K562 (cell line): ENCODE data around the gene GABRP. TPM values are rescaled to one million over a fixed set of nuclear protein-coding genes. Genes with fewer than 3 reads are reported as not detected.

Experiments used
- ARID2 ChIP-seq: fragments of 450-650 bp; IDR thresholded peaks from 2 replicates; pipeline ENCODE4 v1.6.1; 2017; ENCODE audit warnings: antibody characterized with exemption, mild to moderate bottlenecking
- MTF1 ChIP-seq: fragments of 250-450 bp; sonication (Bioruptor Pico); IDR thresholded peaks from 2 replicates; pipeline ENCODE4 v1.9.0; 2021; ENCODE audit warnings: moderate library complexity, mild to moderate bottlenecking, inconsistent platforms, borderline replicate concordance
- NFYB ChIP-seq: IDR thresholded peaks from 2 replicates; pipeline ENCODE4 v1.6.1; 2011; ENCODE audit warnings: mild to moderate bottlenecking, moderate library complexity; ENCODE audit not compliant: insufficient read length; ENCODE audit errors: extremely low read depth
- POU5F1 ChIP-seq: fragments of 150-350 bp; IDR thresholded peaks from 2 replicates; pipeline ENCODE4 v1.6.1; 2014; ENCODE audit warnings: borderline replicate concordance, low read length, low read depth, mild to moderate bottlenecking; ENCODE audit not compliant: partially characterized antibody
- SREBF2 ChIP-seq: sonication (generic); formaldehyde crosslinking; IDR thresholded peaks from 2 replicates; pipeline ENCODE4 v1.4.0; 2020; ENCODE audit warnings: mild to moderate bottlenecking, missing genetic modification reagents
- TFAP4 ChIP-seq: sonication (generic); formaldehyde crosslinking; IDR thresholded peaks from 2 replicates; pipeline ENCODE4 v1.8.0; 2022; ENCODE audit warnings: missing genetic modification reagents, mild to moderate bottlenecking, moderate library complexity, borderline replicate concordance
- YBX1 ChIP-seq: fragments of 450-650 bp; IDR thresholded peaks from 2 replicates; pipeline ENCODE4 v1.7.1; 2016; ENCODE audit warnings: mild to moderate bottlenecking
- ZNF239 ChIP-seq: fragments of 250-450 bp; sonication (Bioruptor Pico); IDR thresholded peaks from 2 replicates; pipeline ENCODE4 v1.4.0; 2020; ENCODE audit warnings: mild to moderate bottlenecking
- ZNF584 ChIP-seq: fragments of 200-800 bp; sonication (Bioruptor generic); IDR thresholded peaks from 2 replicates; pipeline ENCODE4 v1.6.1; 2016; ENCODE audit warnings: low read depth, mild to moderate bottlenecking, missing genetic modification characterization, missing compliant biosample characterization
- ZNF717 ChIP-seq: fragments of 250-450 bp; sonication (Bioruptor Pico); IDR thresholded peaks from 2 replicates; pipeline ENCODE4 v1.5.0; 2021
- polyA plus RNA-seq, 8 experiments: library from polyadenylated mRNA; depleted of rRNA in 4 of 8; stranded (reverse) in 5 of 8; unstranded in 3 of 8; fragments of >200 nt; fragmentation: Nextera tagmentation in 2 of 8; fragmentation: Illumina TruSeq in 1 of 8; extraction: Ambion mirVana in 2 of 8; extraction: Trizol in 1 of 8; gene quantifications; 2 replicates each; pipeline versions ENCODE4 v1.2.1 to v1.2.3, GENCODE V29; 2011 to 2014; ENCODE audit warnings: inconsistent platforms in 1 of 8, missing spikeins in 1 of 8
- total RNA-seq, 7 experiments: library from RNA; depleted of rRNA in 6 of 7; stranded (reverse); fragments of >200 nt in 6 of 7; fragmentation: Illumina TruSeq in 2 of 7; extraction: Trizol in 2 of 7; gene quantifications; 2 replicates each; pipeline versions ENCODE4 v1.2.1 to v1.2.3, GENCODE V29; 2011 to 2021; ENCODE audit warnings: low replicate concordance in 1 of 7
- TF ChIP-seq, protein P1 (sequence below): fragments of 450-650 bp; IDR thresholded peaks from 2 replicates; pipeline ENCODE4 v1.6.1; 2016; ENCODE audit warnings: mild to moderate bottlenecking, moderate library complexity
- TF ChIP-seq, protein P2 (sequence below), 2 experiments: fragments of 450-650 bp in 1 of 2; sonication (generic) in 1 of 2; formaldehyde crosslinking; conservative IDR thresholded peaks; 2 replicates each; pipeline versions ENCODE4 v1.4.0 to v1.8.1; 2020 to 2022; ENCODE audit warnings: mild to moderate bottlenecking in 1 of 2, missing genetic modification reagents in 1 of 2

GABRP gene
- total and polyA plus RNA-seq, 9 of the 15 experiments (the other 6 are each of a cell fraction or from before 2014, with no cell fraction given): not detected

- TF ChIP-seq, protein P1, sequence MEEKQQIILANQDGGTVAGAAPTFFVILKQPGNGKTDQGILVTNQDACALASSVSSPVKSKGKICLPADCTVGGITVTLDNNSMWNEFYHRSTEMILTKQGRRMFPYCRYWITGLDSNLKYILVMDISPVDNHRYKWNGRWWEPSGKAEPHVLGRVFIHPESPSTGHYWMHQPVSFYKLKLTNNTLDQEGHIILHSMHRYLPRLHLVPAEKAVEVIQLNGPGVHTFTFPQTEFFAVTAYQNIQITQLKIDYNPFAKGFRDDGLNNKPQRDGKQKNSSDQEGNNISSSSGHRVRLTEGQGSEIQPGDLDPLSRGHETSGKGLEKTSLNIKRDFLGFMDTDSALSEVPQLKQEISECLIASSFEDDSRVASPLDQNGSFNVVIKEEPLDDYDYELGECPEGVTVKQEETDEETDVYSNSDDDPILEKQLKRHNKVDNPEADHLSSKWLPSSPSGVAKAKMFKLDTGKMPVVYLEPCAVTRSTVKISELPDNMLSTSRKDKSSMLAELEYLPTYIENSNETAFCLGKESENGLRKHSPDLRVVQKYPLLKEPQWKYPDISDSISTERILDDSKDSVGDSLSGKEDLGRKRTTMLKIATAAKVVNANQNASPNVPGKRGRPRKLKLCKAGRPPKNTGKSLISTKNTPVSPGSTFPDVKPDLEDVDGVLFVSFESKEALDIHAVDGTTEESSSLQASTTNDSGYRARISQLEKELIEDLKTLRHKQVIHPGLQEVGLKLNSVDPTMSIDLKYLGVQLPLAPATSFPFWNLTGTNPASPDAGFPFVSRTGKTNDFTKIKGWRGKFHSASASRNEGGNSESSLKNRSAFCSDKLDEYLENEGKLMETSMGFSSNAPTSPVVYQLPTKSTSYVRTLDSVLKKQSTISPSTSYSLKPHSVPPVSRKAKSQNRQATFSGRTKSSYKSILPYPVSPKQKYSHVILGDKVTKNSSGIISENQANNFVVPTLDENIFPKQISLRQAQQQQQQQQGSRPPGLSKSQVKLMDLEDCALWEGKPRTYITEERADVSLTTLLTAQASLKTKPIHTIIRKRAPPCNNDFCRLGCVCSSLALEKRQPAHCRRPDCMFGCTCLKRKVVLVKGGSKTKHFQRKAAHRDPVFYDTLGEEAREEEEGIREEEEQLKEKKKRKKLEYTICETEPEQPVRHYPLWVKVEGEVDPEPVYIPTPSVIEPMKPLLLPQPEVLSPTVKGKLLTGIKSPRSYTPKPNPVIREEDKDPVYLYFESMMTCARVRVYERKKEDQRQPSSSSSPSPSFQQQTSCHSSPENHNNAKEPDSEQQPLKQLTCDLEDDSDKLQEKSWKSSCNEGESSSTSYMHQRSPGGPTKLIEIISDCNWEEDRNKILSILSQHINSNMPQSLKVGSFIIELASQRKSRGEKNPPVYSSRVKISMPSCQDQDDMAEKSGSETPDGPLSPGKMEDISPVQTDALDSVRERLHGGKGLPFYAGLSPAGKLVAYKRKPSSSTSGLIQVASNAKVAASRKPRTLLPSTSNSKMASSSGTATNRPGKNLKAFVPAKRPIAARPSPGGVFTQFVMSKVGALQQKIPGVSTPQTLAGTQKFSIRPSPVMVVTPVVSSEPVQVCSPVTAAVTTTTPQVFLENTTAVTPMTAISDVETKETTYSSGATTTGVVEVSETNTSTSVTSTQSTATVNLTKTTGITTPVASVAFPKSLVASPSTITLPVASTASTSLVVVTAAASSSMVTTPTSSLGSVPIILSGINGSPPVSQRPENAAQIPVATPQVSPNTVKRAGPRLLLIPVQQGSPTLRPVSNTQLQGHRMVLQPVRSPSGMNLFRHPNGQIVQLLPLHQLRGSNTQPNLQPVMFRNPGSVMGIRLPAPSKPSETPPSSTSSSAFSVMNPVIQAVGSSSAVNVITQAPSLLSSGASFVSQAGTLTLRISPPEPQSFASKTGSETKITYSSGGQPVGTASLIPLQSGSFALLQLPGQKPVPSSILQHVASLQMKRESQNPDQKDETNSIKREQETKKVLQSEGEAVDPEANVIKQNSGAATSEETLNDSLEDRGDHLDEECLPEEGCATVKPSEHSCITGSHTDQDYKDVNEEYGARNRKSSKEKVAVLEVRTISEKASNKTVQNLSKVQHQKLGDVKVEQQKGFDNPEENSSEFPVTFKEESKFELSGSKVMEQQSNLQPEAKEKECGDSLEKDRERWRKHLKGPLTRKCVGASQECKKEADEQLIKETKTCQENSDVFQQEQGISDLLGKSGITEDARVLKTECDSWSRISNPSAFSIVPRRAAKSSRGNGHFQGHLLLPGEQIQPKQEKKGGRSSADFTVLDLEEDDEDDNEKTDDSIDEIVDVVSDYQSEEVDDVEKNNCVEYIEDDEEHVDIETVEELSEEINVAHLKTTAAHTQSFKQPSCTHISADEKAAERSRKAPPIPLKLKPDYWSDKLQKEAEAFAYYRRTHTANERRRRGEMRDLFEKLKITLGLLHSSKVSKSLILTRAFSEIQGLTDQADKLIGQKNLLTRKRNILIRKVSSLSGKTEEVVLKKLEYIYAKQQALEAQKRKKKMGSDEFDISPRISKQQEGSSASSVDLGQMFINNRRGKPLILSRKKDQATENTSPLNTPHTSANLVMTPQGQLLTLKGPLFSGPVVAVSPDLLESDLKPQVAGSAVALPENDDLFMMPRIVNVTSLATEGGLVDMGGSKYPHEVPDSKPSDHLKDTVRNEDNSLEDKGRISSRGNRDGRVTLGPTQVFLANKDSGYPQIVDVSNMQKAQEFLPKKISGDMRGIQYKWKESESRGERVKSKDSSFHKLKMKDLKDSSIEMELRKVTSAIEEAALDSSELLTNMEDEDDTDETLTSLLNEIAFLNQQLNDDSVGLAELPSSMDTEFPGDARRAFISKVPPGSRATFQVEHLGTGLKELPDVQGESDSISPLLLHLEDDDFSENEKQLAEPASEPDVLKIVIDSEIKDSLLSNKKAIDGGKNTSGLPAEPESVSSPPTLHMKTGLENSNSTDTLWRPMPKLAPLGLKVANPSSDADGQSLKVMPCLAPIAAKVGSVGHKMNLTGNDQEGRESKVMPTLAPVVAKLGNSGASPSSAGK: no peak
- no peak for TF ChIP-seq ARID2
- no peak for TF ChIP-seq ZNF584 (CRISPR knock-in tag)
- TF ChIP-seq ZNF239 (CRISPR knock-in tag): no peak
- TF ChIP-seq YBX1: no peak
- TF ChIP-seq, protein P2, sequence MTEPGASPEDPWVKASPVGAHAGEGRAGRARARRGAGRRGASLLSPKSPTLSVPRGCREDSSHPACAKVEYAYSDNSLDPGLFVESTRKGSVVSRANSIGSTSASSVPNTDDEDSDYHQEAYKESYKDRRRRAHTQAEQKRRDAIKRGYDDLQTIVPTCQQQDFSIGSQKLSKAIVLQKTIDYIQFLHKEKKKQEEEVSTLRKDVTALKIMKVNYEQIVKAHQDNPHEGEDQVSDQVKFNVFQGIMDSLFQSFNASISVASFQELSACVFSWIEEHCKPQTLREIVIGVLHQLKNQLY (CRISPR knock-in tag; conservative IDR thresholded peaks at IDR 0.05): no peak
- no peak for TF ChIP-seq TFAP4 (CRISPR knock-in tag)
- TF ChIP-seq MTF1 (CRISPR knock-in tag): no peak
- TF ChIP-seq POU5F1: no peak
- TF ChIP-seq SREBF2: no peak
- TF ChIP-seq ZNF717 (CRISPR knock-in tag): no peak
- no peak for TF ChIP-seq NFYB
Measured at GRCh38 chr5:170751631-170752030, 31.9 kb upstream of the GABRP start (continued).
